HG02973 (cell line): Measurements from ENCODE around the gene ANTXR2.

Experiments used
- ATAC-seq: cut with Tn5 transposase; IDR thresholded peaks from one replicate; pipeline ENCODE4 v1.9.1; 2021; ENCODE audit warnings: moderate library complexity; ENCODE audit not compliant: unreplicated experiment

Gene ANTXR2

GRCh38 chr4:80069837-80070731 is 2.9 kb downstream of the ANTXR2 start:
- peak; percentile 15 for ATAC-seq

GRCh38 chr4:80069108-80069836 is 3.8 kb downstream of the ANTXR2 start:
- ATAC-seq: no peak

- ATAC-seq: no peak
Observed at GRCh38 chr4:80065601-80066000, 7.4 kb downstream of the ANTXR2 start.

GRCh38 chr4:80062527-80062926 is 10.5 kb downstream of the ANTXR2 start:
- no peak for ATAC-seq

- ATAC-seq: no peak
Observed at GRCh38 chr4:80060804-80061203, 12.2 kb downstream of the ANTXR2 start.

- peak; percentile 96 for ATAC-seq
Observed at GRCh38 chr4:80058740-80059139, 14.3 kb downstream of the ANTXR2 start.

- ATAC-seq: no peak
Observed at GRCh38 chr4:80054375-80054774, 18.7 kb downstream of the ANTXR2 start.

GRCh38 chr4:80053140-80053910 is 19.7 kb downstream of the ANTXR2 start:
- ATAC-seq: no peak

- ATAC-seq: no peak
Observed at GRCh38 chr4:80049813-80050534, 23.1 kb downstream of the ANTXR2 start.

- no peak for ATAC-seq
Observed at GRCh38 chr4:80049402-80049801, 23.6 kb downstream of the ANTXR2 start.

- ATAC-seq: no peak
Observed at GRCh38 chr4:80045786-80046185, 27.2 kb downstream of the ANTXR2 start.

GRCh38 chr4:80043541-80043940 is 29.5 kb downstream of the ANTXR2 start:
- ATAC-seq: no peak

GRCh38 chr4:80042821-80043220 is 30.2 kb downstream of the ANTXR2 start:
- ATAC-seq: no peak

- ATAC-seq: no peak
Observed at GRCh38 chr4:80037864-80038263, 35.2 kb downstream of the ANTXR2 start.

GRCh38 chr4:80036949-80037685 is 35.9 kb downstream of the ANTXR2 start:
- no peak for ATAC-seq

GRCh38 chr4:80036306-80036705 is 36.7 kb downstream of the ANTXR2 start:
- no peak for ATAC-seq

- ATAC-seq: no peak
Observed at GRCh38 chr4:80035336-80035735, 37.7 kb downstream of the ANTXR2 start.

- no peak for ATAC-seq
Observed at GRCh38 chr4:80033581-80033980, 39.4 kb downstream of the ANTXR2 start.

GRCh38 chr4:80029364-80029763 is 43.7 kb downstream of the ANTXR2 start:
- no peak for ATAC-seq

- ATAC-seq: no peak
Observed at GRCh38 chr4:80027611-80028010, 45.4 kb downstream of the ANTXR2 start.
